ENCODE data around the gene INPP5A.
A peak's percentile ranks its signal among the peaks of the same experiment; 100 is the strongest.
"Not testable (repeated sequence)": the region's sequence is repeated elsewhere in the genome, so short reads cannot be mapped to it uniquely, and the experiment has no call there.

Gene INPP5A

GRCh38 chr10:132735341-132735775, 197.8 kb downstream of the INPP5A start:
- DNase-seq: no peak

- no peak for DNase-seq
These were observed 198.4 kb downstream of the INPP5A start for GRCh38 chr10:132735923-132736391.

GRCh38 chr10:132737390-132738048, 199.9 kb downstream of the INPP5A start:
- DNase-seq: no peak

- DNase-seq: no peak
These were observed 201.1 kb downstream of the INPP5A start for GRCh38 chr10:132738454-132739224.

GRCh38 chr10:132739225-132739613, 201.6 kb downstream of the INPP5A start:
- DNase-seq: no peak

GRCh38 chr10:132740588-132740987, 203.0 kb downstream of the INPP5A start:
- no peak for DNase-seq

GRCh38 chr10:132742167-132742836, 204.7 kb downstream of the INPP5A start:
- no peak for DNase-seq

GRCh38 chr10:132742837-132743194, 205.2 kb downstream of the INPP5A start:
- no peak for DNase-seq

- not testable (repeated sequence) for DNase-seq
These were observed 205.8 kb downstream of the INPP5A start for GRCh38 chr10:132743196-132743924.

- DNase-seq: no peak
These were observed 206.4 kb downstream of the INPP5A start for GRCh38 chr10:132743925-132744490.

- DNase-seq: no peak
These were observed 207.3 kb downstream of the INPP5A start for GRCh38 chr10:132744839-132745238.

GRCh38 chr10:132745511-132745910, 207.9 kb downstream of the INPP5A start:
- no peak for DNase-seq

- DNase-seq: no peak
These were observed 208.4 kb downstream of the INPP5A start for GRCh38 chr10:132745971-132746370.

GRCh38 chr10:132746386-132746785, 208.8 kb downstream of the INPP5A start:
- DNase-seq: no peak

GRCh38 chr10:132746801-132747625, 209.4 kb downstream of the INPP5A start:
- DNase-seq: peak; percentile 44

- no peak for DNase-seq
These were observed 210.5 kb downstream of the INPP5A start for GRCh38 chr10:132748135-132748534.

GRCh38 chr10:132748545-132749370, 211.2 kb downstream of the INPP5A start:
- no peak for DNase-seq

- no peak for DNase-seq
These were observed 211.8 kb downstream of the INPP5A start for GRCh38 chr10:132749371-132749795.

- no peak for DNase-seq
These were observed 213.3 kb downstream of the INPP5A start for GRCh38 chr10:132750936-132751335.

GRCh38 chr10:132752378-132752777, 214.8 kb downstream of the INPP5A start:
- no peak for DNase-seq

GRCh38 chr10:132752961-132753360, 215.4 kb downstream of the INPP5A start:
- no peak for DNase-seq
